ENCODE measurements around the gene ALG1.

ALG1 gene

DNA sequence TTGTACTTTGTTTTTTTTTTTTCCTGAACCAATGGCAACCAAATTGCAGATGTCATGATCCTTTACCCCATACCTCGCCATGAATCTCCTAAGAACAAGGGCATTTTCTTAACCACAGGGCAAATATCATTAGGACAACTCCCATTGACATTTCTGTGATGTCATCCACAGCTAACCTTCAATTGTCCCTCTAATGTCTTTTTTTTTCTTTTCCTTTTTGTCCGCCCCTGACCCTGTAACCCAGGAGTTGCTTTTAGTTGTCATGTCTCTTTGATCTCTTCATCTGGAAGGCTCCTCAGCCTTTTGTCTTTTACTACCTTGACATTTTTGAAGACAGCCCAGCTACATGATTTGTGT is 37.5 kb upstream of the ALG1 start:
- Histone ChIP-seq H2AFZ (ENCODE audit: low read depth, low read length, severe bottlenecking) (peak overlapping the region; percentile 98), H3K79me2 (ENCODE audit: insufficient read depth, low read length) (no peaks in the 10 kb centered on the region), H3K36me3 (ENCODE audit: low read length) (no peaks in the 10 kb centered on the region), H4K20me1 (ENCODE audit: low read depth, low read length) (no peaks in the 10 kb centered on the region), H3K4me2 (ENCODE audit: low read depth, low read length, poor library complexity, severe bottlenecking) (peak overlapping the region; percentile 97), H3K27ac (ENCODE audit: low read depth, low read length) (no peak overlapping the region), H3K9ac (ENCODE audit: low read length) (peak overlapping the region; percentile 68), H3K27me3 (ENCODE audit: low read length) (no peaks in the 10 kb centered on the region), H3F3A (ENCODE audit: insufficient read depth) (no peaks in the 10 kb centered on the region), H3K9me3 (ENCODE audit: insufficient read depth, low read length) (no peaks in the 10 kb centered on the region), H3K9me2 (replicated peaks; ENCODE audit: insufficient read depth, low read length) (no peaks in the 10 kb centered on the region), H3K4me3 (ENCODE audit: insufficient read depth, low read length, poor library complexity, severe bottlenecking) (peak overlapping the region; percentile 81)
- no peak for TF ChIP-seq EZH2phosphoT487 (conservative IDR thresholded peaks at IDR 0.05; ENCODE audit: low read length)
- TF ChIP-seq, protein P1, sequence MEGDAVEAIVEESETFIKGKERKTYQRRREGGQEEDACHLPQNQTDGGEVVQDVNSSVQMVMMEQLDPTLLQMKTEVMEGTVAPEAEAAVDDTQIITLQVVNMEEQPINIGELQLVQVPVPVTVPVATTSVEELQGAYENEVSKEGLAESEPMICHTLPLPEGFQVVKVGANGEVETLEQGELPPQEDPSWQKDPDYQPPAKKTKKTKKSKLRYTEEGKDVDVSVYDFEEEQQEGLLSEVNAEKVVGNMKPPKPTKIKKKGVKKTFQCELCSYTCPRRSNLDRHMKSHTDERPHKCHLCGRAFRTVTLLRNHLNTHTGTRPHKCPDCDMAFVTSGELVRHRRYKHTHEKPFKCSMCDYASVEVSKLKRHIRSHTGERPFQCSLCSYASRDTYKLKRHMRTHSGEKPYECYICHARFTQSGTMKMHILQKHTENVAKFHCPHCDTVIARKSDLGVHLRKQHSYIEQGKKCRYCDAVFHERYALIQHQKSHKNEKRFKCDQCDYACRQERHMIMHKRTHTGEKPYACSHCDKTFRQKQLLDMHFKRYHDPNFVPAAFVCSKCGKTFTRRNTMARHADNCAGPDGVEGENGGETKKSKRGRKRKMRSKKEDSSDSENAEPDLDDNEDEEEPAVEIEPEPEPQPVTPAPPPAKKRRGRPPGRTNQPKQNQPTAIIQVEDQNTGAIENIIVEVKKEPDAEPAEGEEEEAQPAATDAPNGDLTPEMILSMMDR (IDR thresholded peaks at IDR 0.05; ENCODE audit: insufficient read depth, low read length, poor library complexity, severe bottlenecking): no peak

DNA sequence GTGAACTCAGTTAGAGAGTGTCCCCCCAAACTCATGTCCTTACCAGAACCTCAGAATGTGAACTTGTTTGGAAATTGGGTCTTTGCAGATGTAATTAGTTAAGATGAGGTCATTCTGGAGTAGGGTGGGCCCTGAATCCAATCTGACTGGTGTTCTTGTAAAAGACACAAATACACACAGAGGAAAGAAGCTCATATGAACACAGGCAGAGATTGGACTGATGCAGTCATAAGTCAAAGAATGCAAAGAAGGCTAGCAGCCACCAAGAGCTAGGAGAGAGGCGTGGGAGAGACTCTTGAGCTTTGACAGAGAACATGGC is 35.8 kb upstream of the ALG1 start:
- Histone ChIP-seq H3K4me3 (ENCODE audit: insufficient read depth, low read length, poor library complexity, severe bottlenecking) (no peak overlapping the region), H3K27ac (ENCODE audit: low read depth, low read length) (no peak overlapping the region), H3K9me2 (replicated peaks; ENCODE audit: insufficient read depth, low read length) (no peaks in the 10 kb centered on the region), H2AFZ (ENCODE audit: low read depth, low read length, severe bottlenecking) (no peak overlapping the region), H3K4me2 (ENCODE audit: low read depth, low read length, poor library complexity, severe bottlenecking) (no peak overlapping the region), H3F3A (ENCODE audit: insufficient read depth) (no peaks in the 10 kb centered on the region), H4K20me1 (ENCODE audit: low read depth, low read length) (no peaks in the 10 kb centered on the region), H3K9ac (ENCODE audit: low read length) (no peak overlapping the region), H3K36me3 (ENCODE audit: low read length) (no peaks in the 10 kb centered on the region), H3K27me3 (ENCODE audit: low read length) (no peaks in the 10 kb centered on the region), H3K9me3 (ENCODE audit: insufficient read depth, low read length) (no peaks in the 10 kb centered on the region), H3K79me2 (ENCODE audit: insufficient read depth, low read length) (no peaks in the 10 kb centered on the region)
- TF ChIP-seq EZH2phosphoT487 (conservative IDR thresholded peaks at IDR 0.05; ENCODE audit: low read length): no peak
- TF ChIP-seq, protein P1 (IDR thresholded peaks at IDR 0.05; ENCODE audit: insufficient read depth, low read length, poor library complexity, severe bottlenecking): no peak

DNA sequence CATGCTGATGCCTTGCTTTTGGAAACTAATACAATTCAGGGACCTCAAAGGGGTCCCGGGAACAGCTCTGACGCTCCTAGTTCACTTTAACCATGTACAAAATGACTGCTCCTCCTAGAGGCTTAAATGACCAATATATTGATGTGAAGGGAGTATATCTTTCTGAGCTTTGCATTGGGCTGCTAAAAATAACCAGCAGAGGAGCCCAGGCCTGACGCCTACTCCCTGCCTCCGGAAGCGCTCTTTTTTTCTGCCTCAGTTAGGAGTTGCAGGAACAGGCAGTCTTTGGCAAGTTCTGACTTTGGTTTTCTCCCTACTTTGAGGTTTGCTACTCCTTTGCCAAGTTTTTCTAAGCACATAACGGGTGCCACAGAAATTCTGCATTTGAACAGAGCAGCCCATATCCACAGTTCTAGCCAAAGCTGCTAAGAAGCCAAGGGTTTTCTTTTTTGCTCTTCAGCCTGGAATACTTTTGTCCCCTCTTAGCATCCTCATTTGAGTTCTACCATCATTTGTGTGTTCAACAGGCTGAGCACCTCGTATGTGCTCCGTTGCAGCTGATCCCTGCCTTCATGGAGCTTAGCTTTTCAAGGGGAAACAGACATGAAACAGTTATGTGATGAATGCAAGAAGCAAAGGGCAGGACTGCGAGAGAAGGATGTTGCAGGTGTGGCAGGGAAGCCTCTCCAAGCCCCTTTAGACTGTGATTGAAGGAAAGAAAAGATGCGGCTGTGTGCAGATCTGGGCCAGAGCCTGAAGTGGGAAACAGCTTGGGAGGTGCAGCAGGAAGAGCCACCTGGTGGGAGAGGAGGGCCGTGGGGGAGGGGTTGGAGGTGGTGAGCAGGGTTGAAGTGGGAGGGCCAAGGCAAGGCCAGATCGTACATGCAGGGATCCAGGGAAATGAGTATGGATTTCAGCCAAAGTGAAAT is 35.2 kb upstream of the ALG1 start:
- Histone ChIP-seq H3K27me3 (ENCODE audit: low read length) (no peaks in the 10 kb centered on the region), H3K4me2 (ENCODE audit: low read depth, low read length, poor library complexity, severe bottlenecking) (no peak overlapping the region), H3K36me3 (ENCODE audit: low read length) (no peaks in the 10 kb centered on the region), H3K27ac (ENCODE audit: low read depth, low read length) (no peak overlapping the region), H3K9ac (ENCODE audit: low read length) (no peak overlapping the region), H4K20me1 (ENCODE audit: low read depth, low read length) (no peaks in the 10 kb centered on the region), H3F3A (ENCODE audit: insufficient read depth) (no peaks in the 10 kb centered on the region), H3K9me2 (replicated peaks; ENCODE audit: insufficient read depth, low read length) (no peaks in the 10 kb centered on the region), H3K4me3 (ENCODE audit: insufficient read depth, low read length, poor library complexity, severe bottlenecking) (no peak overlapping the region), H3K9me3 (ENCODE audit: insufficient read depth, low read length) (no peaks in the 10 kb centered on the region), H3K79me2 (ENCODE audit: insufficient read depth, low read length) (no peaks in the 10 kb centered on the region), H2AFZ (ENCODE audit: low read depth, low read length, severe bottlenecking) (no peak overlapping the region)
- no peak for TF ChIP-seq EZH2phosphoT487 (conservative IDR thresholded peaks at IDR 0.05; ENCODE audit: low read length)
- TF ChIP-seq, protein P1 (IDR thresholded peaks at IDR 0.05; ENCODE audit: insufficient read depth, low read length, poor library complexity, severe bottlenecking): no peak

Data from SU-DHL-6 (cell line).